GM21717 (cell line): ENCODE measurements around the gene PFKP.
A peak's percentile ranks its signal among the peaks of the same experiment; 100 is the strongest.

Experiments
- ATAC-seq: cut with Tn5 transposase; IDR thresholded peaks from one replicate; pipeline ENCODE4 v1.9.1; 2021; ENCODE audit warnings: mild to moderate bottlenecking, moderate library complexity; ENCODE audit not compliant: unreplicated experiment

The PFKP gene

DNA sequence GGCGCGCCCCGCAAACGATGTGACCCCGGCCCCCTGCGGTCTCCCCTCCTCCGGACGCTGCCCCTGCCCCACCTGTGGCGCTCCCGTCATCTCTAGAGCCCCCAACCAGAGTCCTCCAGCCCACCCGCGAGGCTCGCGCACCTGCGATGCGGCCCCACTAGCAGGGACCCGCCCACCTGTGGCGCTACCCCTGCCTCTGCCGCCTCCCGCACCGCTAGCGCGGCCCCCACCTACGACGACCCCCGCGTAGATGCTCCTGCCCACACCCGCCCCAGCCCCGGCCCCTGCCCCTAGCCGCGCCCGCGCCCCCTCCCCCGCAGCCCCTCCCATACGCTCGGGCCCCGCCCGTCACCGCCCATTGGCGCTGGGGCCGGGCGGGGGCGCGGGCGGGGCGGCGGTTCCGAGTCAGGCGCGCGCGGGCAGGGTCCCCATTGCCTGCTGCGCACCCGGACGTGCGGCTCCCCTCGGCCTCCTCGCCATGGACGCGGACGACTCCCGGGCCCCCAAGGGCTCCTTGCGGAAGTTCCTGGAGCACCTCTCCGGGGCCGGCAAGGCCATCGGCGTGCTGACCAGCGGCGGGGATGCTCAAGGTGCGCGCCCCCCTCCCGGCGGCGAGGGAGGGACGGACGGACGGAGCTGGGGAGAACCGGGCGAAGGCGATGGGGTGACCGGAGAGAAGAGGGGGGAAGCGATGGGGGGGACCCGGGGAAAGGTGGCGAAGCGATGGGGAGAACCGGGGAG, at the start of gene PFKP:
TSS of gene PFKP (plus strand) at position 431 of the 741 bp plus-strand sequence. CDS start at position 479, 48 bp downstream.
- ATAC-seq, result peak; percentile 43

DNA sequence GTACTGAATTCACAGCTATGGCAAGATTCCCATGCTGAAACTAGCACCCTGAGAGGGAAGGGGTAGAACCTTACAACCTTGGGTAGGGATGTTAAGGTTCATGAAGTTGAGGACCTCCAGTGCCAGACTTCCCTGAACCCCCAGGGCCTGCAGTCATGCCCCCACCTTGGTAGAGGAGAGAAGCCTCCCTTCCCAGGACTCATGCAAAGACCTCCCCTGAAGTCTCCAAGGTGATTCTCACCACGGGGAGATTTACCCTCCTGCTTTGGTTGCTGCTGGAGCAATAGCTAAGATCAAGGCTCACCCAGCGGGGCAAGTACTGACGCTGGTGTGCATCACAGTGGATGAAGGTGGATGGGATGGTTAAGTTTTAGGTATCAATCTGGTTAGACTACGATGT, 49.1 kb upstream of the PFKP start:
- no peak for ATAC-seq

DNA sequence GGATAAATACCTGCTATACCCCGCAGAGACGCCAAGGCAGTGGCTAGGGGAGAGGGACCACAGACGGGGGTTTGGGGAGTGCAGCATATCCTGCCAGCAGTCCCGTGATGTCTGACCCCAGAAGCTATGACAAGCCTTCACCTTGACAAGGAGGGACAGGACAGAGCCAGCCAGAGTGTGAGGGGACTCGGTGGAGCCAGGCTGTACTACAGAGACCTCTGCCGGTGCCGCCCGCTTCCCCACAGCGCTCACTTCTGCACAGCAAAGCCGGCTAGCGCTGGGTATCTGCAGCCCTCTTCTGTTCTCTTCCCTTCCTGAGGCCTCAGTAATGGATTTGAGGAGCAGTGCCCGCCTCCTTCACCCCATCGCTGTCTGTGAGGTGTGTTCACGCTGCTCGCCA, 47.0 kb upstream of the PFKP start:
- ATAC-seq, result no peak

DNA sequence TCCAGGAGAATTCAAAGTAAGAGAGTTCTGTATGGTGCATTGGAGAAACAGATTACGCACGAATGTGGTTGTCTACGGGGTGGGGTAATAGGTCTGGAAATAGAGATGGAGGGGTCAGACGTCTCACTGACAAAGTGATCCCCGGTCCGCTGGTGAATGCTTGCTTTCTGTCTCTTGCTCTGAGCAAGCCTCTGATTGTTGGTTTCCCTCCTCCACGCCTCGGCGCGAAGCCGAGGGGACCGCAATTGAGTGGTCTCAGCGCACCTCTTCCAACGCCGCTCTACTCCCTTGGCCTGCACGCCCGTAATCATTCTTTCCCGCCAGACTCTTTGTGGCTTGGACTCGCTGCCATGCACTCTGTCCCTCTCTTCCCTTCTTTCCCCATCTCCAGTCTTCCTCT, 46.5 kb upstream of the PFKP start:
- no peak for ATAC-seq

DNA sequence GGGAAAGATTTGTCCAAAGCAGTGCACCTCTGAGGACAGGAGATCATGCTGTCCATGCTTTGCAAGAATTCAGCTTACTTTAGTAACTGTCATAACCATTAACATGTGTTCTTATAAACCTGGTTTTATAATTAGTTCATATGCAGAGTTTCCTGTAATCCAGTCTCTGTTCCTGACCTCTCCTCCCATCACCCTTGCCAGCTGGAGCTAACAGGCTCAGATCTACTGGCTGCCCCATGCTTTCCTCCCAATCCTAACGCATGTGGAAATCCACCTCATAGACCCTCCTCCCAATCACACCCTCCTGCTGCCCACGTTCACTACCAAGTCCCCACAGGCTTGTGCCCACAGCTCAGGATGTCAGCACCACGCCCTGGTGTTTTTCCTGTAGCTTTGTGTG, 45.3 kb upstream of the PFKP start:
- no peak for ATAC-seq

DNA sequence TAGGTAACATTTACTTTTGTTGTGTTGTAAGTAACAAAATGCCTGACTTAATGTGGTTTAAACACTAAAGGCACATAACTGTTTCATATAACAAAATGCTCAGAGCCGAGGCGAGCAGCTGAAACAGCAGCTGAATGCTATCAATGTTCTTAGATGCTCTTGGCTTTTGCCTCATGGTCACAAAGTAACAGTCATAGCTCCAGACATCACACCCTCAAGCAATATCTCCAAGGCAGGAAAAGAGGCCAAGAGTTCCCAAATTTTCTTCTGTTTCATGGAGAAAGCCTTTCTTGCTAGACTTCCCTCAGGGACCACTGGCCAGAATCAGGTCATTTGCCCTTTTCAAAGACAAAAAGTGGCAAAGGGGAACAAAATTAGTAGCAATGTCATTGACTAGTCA, 43.5 kb upstream of the PFKP start:
- ATAC-seq, result no peak

DNA sequence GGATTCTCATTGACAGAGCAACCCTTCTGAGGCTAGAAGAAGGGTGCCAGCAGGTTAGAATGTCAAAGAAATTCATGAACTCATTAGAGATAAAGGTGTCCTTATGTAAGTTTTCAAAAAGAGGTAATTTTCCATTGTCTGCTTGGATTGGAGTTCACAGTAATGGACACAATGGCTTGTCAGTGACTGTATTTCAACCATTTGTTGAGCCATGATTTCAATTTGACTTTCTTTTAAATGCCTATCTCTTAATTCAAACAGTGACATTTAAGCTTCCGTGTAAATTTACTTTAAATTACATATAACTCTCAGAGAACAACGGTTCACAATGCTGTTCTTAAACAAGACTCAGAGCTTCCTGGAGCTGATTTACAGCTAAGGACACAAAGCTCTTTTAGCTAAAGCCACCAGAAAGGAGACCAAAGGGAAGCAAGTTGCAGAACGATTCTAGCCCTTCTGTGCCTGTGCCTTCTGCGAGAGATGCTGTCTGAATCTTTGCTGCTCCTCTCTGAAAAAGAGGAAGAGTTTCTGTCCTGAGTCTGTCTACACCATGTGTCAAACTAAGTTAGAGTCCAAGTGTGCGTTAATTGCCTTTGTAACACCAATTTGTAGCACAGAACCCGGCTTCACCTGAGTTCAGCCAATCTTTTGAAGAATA, 42.2 kb upstream of the PFKP start:
- no peak for ATAC-seq

DNA sequence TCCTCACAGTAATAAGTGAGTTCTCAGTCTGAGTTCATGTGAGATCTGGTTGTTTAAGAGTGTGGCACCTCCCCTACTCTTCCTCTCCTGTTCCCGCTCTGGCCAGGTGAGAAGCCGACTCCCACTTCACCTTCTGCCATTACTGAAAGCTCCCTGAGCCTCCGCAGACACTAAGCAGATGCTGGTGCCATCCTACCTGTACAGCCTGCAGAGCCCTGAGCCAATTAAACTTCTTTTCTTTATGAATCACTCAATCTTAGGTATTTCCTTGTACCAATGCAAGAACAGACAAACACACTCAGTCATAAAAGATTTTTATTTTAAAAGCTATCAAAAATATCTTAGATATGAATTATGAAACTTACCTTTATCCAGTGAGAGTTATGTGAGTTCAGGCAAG, 39.5 kb upstream of the PFKP start:
- no peak for ATAC-seq

DNA sequence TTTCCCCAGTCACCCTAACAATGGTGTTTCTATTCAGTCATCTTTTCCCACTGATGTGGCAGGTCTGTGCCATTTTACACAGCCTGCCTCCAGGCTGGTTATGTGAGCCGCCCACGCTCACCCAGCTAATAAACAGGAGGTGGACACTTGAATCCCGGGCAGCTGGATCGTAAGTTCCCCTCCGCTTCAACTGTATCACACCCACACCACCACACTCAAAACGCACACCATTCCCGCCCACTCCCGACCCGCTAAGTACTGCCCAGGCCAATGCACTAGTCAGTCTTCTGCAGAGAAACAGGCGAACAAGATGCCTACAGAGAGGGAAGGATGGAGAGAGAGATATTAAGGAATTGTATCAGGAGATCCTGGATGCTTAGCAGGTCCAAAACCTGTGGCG, 38.9 kb upstream of the PFKP start:
- ATAC-seq, result no peak

DNA sequence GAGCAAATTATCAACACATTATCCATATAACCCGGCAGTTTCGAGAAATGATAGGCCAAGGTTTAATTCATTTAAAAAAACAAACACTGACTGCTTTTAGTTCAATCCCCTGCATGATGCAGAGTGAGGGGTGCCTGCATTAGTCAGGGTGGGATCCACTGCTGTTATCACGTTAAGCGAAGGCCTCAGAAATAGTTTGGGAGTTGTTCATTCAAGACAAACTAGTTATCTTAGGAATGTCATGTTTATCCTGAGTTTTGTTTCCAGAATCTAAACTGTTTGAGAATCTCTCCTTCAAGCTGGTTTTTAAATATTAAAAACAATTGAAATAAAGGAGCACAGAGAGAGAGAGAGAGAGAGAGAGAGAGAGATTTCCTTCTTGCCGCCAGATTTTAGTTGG, 36.6 kb upstream of the PFKP start:
- no peak for ATAC-seq

DNA sequence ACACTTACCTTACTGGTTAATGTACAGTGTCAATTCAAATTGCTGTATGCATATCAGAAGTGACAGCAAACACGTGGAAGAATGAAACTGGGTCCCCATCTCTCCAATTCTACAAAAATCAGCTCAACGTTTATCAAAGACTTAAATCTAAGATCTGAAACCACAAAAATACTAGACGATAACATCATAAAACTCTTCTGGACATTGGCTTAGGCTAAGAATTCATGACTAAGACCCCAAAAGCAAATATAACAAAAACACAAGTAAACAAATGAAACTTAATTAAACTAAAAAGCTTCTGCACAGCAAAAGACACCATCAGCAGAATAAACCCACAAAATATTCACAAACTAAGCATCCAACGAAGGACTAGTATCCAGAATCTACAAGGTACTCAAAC, 35.9 kb upstream of the PFKP start:
- ATAC-seq, result no peak

DNA sequence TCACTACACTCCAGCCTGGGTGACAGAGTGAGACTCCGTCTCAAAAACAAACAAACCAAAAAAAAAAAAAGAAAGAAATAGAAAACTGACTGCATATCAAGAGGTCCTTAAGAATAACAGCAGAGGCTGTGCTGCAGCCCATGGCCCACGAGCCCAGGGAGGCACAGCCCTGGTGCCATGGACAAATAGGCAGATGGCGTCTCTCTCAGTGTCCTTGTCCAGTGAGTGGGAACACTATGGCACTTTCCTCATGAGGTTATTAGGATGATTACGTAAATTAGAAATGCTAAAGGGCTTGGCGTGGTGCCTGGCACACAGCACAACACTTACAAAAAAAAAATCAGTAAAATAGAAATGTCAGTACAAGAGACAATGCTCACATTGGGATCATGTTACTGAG, 33.4 kb upstream of the PFKP start:
- no peak for ATAC-seq

DNA sequence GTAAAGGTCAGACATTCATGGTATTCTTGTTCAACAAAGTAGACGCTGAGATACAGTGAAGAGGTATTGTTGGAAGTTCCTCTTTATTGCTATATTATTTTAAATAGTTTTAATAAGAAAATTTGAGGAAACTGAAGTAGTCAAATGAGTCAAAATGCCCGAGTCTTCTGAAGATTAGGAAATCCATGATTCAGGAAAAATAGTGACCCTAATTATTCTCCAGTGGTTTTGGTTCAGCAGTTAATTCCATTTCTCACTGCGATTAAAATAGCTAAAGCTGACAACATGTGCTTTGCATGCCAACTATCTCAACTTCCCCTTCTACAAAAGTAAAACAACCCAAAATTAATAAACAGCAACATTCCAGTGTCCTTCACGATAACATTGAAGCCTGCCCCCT, 32.7 kb upstream of the PFKP start:
- no peak for ATAC-seq

DNA sequence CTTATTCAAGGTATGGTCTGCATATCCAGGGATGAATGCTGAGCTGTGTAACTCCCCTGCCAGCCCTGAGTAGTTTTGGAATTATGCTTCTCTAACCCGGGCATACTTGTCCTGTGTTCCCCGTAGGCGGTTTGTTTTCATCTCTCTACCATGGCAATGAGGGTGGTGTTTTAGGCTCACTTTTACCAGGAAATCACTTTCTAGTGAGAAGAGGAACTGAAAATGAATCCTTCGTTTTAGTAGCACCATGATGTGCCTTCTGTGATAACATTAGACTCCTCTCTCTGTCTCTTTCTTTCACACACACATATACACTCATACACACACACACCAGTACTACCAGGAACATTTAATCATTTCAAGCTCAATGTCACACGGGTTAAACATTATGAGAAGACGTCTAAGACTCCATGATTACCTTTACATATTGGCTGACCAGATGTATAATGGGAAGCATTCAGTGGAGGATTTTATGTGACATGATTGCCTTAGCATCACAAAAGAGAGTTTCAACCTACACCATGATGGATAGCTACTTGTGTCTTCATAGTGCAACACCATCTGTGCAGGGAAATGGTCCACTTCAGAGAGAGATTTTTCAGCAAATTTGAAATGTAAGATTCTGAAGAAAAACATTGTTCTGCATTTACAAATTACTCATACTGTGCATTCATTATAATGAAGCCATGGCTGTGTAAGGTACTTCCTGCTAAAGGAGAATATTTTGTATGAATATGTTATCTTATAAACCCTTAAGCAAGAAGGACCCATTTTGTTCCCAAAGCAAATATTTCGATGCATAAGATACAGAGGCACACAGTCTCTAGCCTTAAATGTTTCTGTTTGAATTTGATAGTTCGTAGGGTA, 31.0 kb upstream of the PFKP start:
- ATAC-seq, result peak; percentile 97

DNA sequence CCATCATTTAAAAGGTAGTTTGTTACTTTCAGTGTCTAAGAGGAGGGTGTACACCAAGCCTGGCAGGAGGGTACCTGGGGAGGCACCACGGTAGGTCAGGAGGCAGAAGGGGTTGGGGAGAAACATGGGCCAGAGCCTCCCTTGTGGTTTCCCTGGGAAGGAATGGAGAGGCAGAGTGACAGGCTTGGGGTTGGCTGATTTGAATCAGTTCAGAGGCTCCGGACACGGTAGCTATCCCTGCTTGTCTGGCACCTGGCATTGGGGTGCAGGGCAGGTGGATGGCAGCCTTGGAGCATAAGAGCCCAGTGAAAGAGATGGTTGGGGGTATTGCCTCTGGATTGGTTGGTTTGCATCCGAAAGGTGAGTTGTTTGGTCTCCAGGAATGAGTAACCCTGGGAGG, 30.2 kb upstream of the PFKP start:
- no peak for ATAC-seq

DNA sequence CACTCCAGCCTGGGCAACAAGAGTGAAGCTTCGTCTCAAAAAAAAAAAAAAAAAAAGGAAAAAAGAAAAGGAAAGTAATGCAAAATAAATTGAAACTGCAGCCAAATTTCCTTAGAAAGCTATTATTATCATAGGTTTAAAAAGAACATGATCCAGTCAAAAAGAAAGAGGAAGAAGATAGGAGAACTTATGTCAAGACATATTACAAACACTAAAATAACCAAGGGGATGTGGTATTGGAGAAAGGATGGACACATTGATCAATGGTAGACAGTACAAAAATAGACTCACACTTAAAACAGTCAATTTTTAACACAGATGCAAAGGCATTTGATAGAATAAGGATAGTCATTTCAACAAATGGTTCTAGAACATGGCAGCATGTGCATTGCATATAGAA, 27.3 kb upstream of the PFKP start:
- ATAC-seq, result no peak

DNA sequence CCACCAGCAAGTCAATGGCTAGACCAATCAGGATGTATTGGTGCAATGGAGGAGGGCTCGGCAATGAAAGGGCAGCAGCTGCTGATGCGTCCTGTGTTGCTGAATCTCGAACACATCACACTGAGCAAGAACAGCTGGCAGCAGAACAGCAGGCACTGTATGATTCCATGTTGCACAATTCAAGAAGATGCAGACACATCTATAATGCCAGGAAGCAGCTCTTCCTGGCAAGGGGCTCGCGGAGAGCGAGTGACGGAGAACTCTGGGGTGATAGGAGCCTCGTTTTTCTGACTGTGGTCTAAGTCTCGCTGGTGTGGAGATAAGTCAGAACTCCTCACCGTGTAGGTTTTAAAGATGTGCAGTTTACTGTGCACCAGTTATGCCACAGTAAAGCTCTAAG, 24.8 kb upstream of the PFKP start:
- no peak for ATAC-seq

DNA sequence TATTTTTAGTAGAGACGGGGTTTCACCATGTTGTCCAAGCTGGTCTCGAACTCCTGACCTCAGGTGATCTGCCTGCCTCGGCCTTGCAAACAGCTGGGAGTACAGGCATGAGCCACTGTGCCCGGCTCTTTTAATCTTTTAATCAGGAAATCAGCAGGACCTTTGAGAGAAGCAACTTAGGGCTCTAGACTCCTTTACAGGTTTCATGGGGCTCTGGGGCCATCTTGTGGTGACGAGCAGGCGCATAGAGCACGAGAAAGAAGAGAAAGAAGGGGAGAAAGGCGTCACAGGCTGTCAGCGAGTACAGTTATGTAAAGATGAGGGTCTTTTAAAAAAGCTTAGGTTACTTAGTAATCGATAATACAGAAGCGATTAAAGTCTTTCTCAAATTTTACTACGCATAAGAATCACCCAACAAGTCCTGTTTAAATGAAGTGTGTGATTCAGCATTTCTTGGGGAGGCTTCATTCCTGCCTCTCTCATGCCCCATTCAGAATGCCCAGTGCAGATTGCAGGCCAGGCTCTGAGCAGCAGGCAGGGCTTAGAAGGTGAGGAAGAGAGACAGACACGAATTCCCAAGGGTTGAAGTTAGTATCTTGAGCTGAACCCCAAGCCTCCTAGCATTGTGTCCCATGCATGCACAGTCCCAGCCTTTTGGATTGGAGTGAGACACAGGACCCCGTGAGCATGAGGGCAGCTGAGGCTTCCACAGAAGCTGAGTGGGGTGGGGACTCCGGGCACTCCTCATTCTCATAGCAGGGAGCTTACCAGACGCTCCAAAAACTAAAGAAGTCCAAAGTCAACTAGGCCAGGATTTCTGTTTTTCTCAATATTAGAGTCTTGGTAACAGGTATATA, 23.6 kb upstream of the PFKP start:
- no peak for ATAC-seq

DNA sequence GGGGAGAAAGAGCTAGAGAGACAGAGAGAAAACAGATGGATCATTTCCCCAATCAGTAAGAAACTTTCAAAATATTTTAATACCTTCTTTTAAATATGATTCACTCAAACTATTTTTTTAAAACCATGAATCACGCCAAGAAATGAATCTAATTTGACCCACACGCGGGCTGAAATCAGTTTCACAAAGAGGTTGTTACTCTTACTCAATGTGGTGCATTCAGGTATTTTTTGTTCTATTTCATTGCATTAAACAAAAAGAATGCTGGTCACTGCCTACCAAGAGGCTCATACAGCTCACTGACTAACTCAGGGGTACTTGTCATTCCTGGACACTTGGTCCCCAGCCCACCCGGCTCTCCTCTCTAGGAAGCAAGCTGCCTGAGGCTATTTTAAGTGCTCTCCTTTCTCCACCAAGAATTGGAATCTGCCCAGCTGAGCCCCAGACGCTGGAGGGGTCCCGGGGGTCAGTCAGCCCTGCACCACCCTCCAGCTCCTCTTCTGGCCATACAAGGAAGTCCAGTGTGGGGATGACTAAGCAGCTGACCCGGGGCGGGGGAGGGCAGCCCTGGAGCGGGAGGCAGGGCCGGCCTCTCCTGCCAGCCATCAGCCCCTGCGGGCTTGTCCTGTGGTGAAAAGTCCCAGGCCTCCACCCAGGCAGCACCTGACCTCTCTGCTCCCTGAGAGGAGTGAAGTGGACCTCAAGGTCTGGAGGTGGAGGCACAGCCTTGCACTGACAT, 21.7 kb upstream of the PFKP start:
- ATAC-seq, result no peak

DNA sequence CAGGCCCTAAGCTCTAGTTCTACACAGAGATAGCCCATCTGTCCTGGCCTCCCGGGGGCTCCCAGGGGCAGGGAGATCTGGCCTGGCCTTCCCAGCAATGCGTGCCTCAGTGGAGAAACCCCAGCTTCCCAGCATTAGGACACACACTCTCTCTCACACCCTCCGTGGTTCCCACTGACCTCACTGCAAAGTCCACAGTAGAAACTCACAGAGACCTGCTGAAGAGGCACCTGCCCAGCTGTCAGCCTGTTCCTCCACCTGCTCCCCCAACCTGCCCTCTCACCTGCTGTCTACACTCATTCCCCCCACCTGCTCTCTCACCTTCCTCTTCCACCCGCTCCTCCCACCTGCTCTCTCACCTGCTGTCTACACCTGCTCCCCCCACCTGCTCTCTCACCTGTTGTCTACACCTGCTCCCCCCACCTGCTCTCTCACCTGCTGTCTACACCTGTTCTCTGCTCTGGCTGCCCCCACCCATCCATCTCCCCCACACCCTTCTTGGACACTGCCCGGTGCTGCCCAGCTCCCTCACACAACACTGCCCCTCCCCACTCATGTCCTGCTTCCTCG, 21.1 kb upstream of the PFKP start:
- no peak for ATAC-seq
